T-helper 9 cell (primary cell): Measurements from ENCODE around the gene TARDBP.
"Not testable (repeated sequence)": the region's sequence is repeated elsewhere in the genome, so short reads cannot be mapped to it uniquely, and the experiment has no call there.

Experiments
- DNase-seq: peaks from one replicate; pipeline ENCODE4 v3.0.0-alpha.2; 2020

TARDBP gene

DNA sequence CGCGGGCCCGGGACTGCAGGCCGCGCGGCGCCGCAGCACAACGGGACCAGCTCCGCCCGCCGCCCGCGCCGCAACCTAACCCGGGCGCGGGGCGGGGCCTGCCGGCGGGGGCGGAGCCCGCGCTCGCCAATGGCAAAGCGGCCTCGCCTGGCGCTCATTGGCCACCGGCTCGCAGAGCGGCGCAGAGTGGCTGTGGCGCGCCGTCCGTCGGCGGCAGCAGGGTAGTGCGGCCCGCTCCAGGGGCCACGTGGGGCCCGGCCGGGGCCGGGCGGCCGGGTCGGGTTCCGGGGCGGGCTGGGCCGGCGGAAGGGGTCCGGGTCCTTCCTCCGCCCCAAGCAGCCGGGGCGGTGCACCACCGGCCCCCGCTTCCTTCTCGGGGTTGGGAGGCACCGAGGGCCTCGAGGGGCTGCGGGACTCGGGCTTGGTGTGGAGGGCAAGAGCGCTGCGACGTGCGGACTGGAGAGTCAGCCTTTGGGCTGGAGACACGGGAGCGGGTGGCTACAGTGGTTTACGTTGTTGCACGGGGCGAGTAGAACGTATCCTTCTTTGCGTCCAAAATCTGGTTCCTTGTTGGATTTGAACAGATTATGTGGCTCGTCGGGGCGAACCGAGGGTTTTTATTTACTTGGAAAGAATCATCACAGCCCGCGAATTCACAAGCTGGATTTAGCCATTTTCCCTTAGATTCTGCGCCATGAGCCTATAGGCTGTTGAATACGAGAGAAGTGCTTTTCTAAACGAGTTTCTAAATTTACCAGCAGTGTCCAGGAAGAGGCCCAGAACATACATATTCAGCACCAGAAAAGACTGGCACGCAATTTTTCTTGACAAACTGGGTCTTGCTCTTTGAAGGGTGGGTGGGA lies 47.7 kb downstream of the TARDBP start, which contains the start of gene SRM:
Gene SRM (minus strand): TSS at position 51 of the 863 bp plus-strand sequence. CDS start 75 bp downstream, outside the sequence.
- DNase-seq: peak; percentile 86

DNA sequence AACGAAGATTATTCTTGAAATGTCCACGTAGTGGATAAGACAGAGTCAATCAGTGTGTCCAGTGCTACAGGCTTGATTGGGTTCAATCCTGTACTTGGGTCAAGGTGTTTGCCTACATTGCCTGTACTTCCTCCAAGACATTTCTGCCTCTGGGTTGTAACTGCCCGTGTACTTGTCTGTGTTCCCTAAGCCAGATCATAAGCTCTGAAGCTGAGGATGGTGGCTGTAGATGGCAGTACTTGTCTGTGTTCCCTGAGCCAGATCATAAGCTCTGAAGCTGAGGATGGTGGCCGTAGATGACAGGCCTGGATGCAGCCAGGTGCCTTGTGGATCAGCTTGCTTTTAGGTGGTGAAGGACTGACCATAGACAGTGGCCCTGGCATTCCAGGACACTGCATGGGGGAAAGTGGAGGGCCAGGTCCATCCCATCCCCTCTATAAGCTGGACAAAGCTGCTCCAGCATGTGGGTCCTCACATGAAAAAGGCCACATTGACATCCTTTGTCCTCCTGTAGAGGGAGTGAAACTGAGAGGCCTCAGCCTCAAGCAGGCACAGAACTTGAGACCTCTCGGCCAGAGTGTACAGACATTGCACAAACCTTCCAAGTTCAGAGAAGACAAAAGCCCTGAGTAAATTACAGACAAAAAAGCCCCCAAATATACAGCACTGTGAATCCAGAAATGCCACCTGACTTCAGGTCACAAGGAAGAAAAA lies 49.4 kb downstream of the TARDBP start:
- no peak for DNase-seq

DNA sequence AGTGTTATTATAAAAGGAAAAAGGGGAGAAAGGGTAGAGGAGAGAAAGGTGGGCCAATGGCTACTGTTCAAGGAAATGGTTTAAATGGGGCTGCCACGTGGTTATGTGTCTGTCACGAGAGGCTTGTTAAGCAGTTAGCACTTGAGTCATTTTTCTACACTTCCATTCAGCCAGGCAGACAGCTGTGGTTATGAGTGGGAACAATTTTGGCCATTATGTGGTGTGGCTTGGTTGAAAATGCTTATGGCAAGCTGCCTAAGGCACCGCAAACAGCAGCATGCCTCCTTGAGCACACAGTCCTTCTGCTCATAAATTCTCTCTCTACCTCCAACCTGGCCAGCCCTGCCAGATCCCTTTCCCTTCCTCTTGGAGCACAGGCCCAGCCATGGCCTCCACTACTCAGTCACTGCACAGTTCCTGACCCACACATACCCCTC lies 50.5 kb downstream of the TARDBP start:
- no peak for DNase-seq

DNA sequence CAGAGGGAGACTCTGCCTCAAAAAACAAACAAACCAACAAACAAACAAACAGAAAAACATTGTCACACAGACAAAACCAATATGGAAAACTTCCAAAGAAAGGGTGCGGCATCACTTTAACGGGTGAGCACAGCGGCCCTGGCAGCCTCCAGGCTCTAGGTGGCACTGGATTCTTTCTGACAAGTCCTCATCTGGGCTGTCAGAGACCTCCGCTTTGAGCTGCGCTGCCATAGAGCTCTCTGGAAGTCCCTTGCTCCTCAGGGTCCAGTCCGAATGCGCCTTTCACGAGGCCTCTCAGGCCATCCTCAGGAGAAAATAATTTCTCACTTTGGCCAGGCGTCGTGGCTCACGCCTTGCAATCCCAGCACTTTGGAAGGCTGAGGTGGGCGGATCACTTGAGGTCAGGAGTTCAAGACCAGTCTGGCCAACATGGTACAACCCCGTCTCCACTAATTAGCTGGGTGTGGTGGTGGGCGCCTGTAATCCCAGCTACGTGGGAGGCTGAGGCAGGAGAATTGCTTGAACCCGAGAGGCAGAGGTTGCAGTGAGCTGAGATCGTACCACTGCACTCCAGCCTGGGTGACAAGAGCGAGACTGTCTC lies 51.6 kb downstream of the TARDBP start:
- not testable (repeated sequence) for DNase-seq

DNA sequence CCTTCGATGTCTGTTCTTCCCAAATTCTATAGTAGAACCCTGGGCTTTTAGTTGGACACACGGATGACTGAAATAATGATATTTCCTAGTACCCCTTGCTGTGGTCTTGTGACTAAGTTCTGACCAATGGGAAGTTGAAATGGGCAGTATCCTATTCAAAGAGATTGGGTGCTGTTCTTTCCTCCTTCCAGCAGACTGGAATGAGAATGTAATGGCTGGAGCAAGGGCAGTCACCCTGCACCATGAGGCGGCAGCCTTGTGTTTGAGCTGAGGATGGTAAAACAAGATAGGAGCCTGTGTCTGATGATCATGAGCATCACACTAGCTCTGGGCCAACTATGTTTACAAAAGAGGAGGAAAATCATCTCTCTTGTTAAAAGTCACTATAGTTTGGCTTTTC lies 52.5 kb downstream of the TARDBP start:
- DNase-seq: no peak

DNA sequence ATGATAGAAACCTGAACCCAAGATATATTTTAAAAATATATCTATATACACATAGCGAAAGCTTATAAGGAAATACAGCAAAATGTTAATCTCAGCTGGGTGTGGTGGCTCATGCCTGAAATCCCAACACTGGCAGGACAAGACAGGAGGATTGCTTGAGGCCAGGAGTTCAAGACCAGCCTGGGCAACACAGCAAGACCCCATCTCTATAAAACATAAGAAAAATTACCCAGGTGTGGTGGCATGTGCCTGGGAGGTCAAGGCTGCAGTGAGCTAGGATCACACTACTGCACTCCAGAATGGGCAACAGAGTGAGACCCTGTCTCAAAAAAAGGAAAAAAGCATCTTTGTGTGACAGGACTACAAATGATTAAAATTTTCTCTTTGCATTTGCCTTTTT lies 53.3 kb downstream of the TARDBP start:
- DNase-seq: no peak

DNA sequence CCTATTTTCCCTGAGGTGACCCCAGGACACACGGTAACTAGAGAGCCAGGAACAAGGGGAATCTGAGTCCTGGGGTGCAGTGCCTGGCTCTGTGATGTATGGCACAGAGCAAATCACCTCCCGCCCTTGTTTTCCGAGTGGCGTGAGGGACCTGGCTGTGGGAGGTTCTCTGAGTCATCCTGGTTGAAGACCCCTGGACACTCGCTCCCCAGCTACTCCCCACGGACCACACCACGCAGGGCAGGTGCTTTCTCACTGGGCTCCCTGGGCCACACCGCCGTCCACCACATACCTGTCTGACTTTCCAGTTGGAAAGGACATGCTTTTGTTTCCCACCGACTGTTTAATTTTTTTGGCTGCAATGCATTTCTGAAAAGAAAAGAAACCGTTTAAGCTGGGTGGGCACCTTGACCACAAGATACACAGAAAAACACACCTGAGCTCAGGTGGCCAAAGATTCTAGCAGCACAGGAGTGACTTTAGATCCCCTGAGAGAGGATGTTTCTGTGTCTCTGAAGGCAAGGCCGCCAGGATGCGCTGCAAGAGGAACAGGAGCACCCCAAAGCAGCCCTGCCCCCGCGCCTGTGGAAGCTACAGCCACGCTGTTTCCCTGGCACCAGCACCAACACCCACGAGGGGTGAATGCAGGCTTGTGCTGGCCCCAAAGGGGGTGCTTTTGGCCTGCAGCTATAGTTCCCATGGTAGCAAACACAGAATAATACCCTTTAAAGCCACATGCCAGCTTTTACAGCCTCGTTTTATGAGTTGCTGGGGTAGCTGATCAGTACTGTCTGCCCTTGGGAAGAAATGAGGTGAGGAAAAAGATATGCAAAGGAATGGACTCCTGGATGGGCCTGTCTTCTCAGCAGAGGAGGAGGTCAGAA lies 55.5 kb downstream of the TARDBP start:
- DNase-seq: no peak

DNA sequence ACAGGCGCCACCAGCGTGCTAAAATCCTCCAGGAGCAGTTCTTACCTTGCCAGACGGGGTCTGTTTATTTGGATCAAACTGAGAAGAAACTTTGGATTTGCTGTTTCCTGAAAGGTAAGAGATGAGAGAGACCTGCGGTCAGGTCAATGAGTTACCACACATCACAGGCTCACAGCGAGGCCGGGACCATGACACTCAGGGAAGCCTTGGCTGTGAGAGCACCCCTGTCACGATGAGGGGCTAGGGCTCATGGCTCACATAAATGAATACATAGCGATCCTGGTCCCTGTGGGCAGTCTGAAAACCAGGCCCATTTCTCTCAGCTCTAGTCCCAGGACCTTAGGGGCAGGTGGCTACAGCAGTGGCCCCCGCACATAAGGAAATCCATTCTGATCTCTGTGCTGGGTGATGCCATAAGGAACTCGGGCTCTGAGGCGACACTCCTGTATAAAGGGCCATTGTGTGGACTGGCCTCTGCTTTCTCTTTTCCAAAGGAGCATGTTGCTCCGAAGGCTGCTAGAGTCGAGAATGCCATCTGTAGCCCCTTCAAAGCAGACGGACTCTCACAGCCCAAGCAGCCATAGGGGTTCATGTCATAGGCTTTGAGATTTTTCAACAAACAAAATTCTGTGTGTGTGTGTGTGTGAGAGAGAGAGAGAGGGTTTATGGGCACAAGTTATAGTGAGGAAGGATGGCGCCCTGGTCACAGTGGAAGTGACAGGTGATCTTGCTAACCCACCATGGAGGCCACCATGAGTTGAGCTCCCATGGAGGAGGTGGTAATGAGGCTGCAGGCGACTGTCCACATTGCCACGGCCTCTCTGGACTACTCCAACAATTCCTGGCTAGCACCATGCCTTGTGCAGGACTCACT lies 56.4 kb downstream of the TARDBP start:
- DNase-seq: no peak

DNA sequence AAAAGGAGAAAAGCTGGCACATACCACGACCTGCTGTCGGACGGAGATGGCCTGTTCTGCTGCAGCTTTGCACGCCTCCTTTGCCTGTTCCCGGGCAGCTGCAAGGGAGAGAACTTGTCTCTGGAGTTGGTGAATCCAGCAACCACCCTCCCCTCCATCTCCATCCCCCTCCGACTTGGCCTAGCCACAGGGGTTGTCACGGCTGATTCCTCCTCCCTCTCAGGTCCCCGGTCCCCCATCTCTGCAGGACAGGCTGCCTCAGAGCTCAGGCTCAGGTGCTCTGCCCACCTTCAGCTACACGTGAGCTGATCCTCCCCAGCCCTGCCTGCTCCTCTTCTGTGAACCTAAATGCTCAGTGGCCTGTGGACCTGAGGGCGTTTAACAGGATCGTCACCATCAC lies 58.4 kb downstream of the TARDBP start:
- DNase-seq: no peak

DNA sequence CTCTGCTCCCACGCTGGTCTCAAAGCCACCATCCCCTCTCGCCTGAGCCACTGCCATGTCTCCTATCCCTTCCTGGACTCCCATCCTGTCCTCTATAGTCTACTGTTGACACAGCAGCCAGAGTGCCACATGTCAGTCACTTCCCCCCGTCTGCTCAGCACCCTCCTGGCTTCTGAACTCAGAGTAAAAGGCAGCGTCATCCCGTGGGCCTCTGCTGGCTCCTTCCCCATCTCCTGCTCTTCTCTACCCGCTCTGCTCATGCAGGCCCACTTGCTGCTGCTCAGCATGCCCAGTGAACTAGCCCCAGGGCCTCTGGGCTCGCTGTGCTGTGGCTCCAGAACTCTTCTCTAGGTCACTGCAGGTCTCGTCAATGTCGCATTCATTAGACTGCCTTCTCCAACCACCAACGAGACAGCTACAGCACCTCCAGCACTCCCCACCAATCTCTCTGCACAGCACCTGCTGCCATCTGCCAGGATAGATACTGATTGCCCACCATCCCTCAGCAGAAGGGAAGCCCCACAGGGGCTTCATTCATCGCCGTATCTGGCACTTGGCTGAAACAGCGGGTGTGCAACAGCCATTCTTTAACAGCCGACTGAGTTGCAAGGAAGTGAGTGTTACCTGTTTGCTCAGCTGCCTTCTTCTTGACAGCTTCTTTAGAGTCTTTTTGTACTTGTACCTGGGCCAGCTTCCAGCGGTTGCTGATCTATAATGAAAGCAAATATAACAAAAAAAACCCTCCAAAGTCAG lies 59.2 kb downstream of the TARDBP start:
- no peak for DNase-seq

DNA sequence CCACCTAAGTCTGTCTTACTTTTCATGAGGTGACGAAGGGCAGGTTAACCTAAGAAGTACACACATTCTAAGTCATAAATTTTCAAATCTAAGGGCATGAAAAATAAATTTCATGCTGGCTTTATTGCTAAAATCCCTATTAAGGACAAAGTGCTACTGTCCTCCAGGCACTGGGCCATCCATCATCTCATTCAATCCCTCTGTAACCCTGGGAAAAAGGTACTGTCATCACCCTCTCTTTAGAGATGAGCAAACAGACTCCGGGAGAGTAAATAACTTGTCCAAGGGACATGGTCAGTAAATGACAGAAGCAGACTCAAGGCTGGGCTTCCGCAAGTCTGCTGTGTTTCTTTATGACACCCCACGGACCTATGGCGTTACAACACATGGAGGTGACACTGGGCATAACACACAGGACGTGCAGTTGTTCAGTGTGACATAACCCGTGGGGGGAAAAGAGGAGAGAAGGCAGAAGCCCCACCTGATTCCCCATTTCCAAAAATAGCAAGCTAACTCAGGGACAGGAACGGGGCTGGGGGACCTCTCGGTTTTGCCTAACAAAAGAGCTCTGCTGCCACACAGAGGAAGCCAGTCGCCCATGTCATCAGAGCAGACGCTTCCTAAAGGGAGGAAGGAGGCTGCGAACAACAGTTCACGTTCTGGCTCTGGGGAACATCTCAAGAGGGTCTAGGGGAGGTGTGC lies 59.9 kb downstream of the TARDBP start:
- DNase-seq: no peak

DNA sequence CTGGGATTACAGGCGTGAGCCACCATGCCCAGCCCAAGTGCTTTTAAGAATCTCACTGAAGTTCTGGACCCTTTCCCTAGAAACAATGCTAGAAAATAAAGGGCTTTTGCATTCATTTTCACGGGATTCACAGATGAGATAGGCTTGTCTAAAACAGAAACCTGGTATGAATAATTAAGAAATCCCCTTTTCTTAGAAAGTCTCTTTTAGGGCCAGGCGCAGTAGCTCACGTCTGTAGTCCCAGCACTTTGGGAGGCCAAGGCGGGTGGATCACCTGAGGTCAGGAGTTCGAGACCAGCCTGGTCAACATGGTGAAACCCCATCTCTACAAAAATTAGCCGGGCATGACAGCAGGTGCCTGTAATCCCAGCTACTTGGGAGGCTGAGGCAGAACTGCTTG lies 60.9 kb downstream of the TARDBP start:
- DNase-seq: not testable (repeated sequence)
